ENCODE data around the gene IL1RAPL1.

- TF ChIP-seq EP300 (IDR thresholded peaks at IDR 0.05; ENCODE audit: borderline replicate concordance in 1 of 2, low read depth in 1 of 2, low read length in 1 of 2) = no peak
- no peak for TF ChIP-seq REST (IDR thresholded peaks at IDR 0.05; ENCODE audit: low read depth, low read length)
- no peak for TF ChIP-seq CTCF (IDR thresholded peaks at IDR 0.05)
- TF ChIP-seq MXI1 (IDR thresholded peaks at IDR 0.05; ENCODE audit: low read depth, low read length) = no peak
- no peak for TF ChIP-seq RCOR1 (IDR thresholded peaks at IDR 0.05; ENCODE audit: low read length)
- no peak for TF ChIP-seq RAD21 (IDR thresholded peaks at IDR 0.05; ENCODE audit: low read length)
- TF ChIP-seq POLR2AphosphoS5 (IDR thresholded peaks at IDR 0.05; ENCODE audit: low read depth, low read length) = no peak
- TF ChIP-seq SIN3A (IDR thresholded peaks at IDR 0.05; ENCODE audit: borderline replicate concordance, low read depth, low read length) = no peak
- no peak for TF ChIP-seq YY1 (IDR thresholded peaks at IDR 0.05; ENCODE audit: low read depth)
- TF ChIP-seq CHD2 (IDR thresholded peaks at IDR 0.05; ENCODE audit: low read length, partially characterized antibody) = no peak
Measured at GRCh38 chrX:29876733-29877132, 1289.5 kb downstream of the IL1RAPL1 start.

Data from SK-N-SH (cell line).